GM19351 (cell line): Measurements from ENCODE around the gene ZSCAN5B.
"Not testable (repeated sequence)": the region's sequence is repeated elsewhere in the genome, so short reads cannot be mapped to it uniquely, and the experiment has no call there.

Experiments
- ATAC-seq: cut with Tn5 transposase; IDR thresholded peaks from one replicate; pipeline ENCODE4 v1.9.1; 2021; ENCODE audit warnings: mild to moderate bottlenecking, moderate library complexity; ENCODE audit not compliant: unreplicated experiment

Gene ZSCAN5B

DNA sequence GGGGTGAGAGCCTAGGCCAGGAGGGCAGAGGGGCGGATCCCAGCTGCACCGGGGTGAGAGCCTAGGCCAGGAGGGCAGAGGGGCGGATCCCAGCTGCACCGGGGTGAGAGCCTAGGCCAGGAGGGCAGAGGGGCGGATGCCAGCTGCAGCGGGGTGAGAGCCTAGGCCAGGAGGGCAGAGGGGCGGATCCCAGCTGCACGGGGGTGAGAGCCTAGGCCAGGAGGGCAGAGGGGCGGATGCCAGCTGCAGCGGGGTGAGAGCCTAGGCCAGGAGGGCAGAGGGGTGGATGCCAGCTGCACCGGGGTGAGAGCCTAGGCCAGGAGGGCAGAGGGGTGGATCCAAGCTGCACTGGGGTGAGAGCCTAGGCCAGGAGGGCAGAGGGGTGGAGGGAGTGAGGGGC is 21.3 kb downstream of the ZSCAN5B start:
- not testable (repeated sequence) for ATAC-seq

DNA sequence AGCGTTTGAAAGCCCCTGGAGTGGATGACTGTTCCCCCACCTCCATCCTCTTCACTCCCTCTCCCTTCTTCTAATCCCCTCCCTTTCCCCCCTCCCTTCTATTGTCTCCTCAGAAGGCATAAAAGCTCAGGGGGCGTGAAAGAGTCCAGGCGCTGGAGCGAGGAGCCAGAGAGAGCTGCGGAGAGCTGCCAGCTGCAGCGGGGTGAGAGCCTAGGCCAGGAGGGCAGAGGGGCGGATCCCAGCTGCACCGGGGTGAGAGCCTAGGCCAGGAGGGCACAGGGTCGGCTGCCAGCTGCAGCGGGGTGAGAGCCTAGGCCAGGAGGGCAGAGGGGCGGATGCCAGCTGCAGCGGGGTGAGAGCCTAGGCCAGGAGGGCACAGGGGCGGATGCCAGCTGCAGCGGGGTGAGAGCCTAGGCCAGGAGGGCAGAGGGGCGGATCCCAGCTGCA is 21.7 kb downstream of the ZSCAN5B start, which contains the start of gene GALP:
GALP (plus strand) TSS at position 148 of the 447 bp plus-strand sequence. CDS start 1,101 bp downstream, outside the sequence.
- ATAC-seq, result not testable (repeated sequence)

DNA sequence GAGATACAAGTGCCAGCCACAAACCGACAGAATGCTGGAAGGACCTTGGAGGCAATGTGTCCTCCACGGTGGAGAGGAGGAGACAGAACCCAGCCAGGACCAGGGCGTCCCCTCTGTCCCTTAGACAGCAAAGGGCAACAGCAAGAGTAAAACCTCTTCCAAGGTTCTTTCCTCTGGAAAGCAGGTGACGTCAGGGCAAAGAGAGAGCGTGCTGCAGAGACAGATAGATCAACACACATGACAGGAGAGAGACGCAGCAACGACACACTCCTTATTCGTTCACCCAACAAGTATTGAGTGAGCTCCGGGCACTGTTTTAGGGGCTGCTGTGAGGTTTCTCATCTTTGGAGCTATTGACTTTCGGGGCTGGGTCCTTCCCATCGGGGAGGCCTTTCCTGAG is 23.0 kb downstream of the ZSCAN5B start:
- no peak for ATAC-seq

DNA sequence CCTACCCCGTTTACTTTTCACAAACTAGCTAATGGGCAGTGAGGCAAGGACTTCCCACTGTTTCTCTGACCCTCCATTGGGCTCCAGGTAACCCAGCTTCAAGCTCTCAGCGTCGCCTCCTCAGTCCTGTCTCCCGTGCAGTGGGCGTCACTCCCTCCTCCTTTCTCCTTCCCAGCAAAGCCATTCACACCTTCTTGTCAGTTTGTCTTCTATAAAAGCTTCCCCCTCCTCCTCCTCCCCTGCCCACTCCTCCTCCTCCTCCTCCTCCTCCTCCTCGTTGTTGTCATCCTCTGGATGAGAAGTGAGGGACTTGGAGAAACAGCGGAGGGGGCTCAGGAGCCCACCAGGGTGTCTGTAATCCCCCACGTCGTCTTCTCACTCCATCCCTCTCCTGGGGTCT is 23.5 kb downstream of the ZSCAN5B start:
- ATAC-seq, result no peak

DNA sequence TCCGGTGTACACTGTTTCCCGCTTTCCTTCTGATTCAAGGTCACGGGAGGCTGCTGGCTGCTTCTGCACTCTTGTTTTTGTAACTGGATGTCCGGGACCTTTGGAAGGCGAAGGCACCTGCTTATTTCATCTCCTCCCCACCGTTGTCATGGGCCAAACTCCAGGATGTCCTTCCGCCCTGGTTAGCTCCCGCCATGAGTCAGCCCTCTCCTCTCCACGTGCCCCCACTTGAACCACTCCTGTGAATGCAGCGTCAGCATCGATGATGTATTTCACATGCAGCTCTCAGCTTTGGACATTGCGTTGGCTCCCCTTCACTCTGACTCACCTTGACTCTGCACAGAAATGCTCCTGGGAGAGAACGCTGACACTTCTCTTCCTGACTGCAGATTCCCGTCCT is 27.3 kb downstream of the ZSCAN5B start:
- ATAC-seq, result no peak

DNA sequence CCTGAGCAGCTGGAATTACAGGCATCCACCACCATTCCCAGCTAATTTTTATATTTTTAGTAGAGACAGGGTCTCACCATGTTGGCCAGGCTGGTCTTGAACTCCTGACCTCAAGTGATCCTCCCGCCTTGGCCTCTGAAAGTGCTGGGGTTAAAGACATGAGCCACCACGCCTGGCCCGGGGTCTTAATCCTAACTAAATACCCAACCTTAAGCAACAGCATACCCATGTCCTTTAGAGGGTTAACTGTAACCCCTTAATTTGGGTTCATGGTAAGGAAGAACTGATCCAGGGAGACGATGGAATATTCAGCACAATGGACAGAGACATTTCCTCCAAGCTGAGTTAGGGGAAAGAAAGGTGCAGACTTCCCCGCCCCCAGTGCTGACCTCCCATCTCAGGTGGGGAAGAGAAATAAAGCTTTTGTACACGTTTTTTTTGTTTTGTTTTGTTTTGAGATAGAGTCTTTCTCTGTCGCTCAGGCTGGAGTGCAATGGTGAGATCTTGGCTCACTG is 30.5 kb downstream of the ZSCAN5B start:
- ATAC-seq, result no peak

DNA sequence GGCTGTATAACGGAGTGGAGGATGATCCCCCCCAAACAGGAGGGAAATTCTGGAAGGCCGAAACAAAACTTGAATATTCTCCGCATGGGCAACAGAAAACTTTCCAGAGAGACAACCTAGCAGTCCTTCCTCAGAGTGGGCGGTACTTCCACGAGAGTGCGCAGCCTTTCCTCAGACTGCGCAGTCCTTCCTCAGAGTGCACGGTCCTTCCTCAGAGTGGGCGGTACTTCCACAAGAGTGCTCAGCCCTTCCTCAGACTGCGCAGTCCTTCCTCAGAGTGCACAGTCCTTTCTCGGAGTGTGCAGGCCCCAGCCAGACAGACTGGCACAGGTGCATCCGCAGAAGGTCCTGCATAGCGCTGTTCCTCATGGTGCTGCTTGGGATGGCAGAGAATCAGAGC is 34.5 kb downstream of the ZSCAN5B start:
- ATAC-seq, result no peak

DNA sequence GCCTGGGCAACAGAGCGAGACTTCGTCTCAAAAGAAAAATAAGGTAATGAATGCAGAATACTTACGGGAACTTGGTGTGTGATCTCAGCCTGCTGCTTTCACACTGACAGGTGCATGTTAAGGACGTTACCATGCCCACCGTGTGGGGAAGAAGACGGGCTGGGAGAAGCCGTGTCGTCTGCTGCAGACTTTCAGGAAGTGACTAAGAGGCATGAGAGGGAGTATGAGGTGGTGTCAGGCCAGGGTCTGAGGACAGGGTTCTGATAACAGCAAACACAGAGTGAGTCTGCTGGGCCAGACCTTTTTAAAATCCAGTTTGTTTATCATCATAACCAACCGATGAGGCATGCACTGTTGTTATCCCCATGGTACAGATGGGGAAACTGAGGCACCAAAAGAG is 35.3 kb downstream of the ZSCAN5B start:
- ATAC-seq, result no peak

DNA sequence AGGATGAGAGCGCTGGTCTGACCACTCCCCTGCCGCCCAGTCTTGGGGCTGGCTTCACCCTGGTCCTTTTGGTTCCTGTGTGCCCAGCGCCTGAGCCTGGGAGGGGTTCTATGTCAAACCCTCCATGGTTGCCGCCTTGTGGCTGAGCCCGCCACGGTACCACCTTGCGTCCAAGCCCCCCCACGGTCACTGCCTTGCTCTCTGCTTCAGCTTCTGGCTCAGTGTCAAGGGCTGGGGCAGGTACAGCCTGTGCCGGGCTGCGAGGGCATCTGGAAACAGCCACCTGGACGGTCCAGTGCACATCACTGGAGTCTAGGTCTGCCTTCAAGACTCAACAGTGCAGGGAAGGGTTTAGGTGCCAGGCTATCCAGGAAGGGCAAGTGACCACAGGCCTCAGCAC is 36.0 kb downstream of the ZSCAN5B start:
- ATAC-seq, result no peak

DNA sequence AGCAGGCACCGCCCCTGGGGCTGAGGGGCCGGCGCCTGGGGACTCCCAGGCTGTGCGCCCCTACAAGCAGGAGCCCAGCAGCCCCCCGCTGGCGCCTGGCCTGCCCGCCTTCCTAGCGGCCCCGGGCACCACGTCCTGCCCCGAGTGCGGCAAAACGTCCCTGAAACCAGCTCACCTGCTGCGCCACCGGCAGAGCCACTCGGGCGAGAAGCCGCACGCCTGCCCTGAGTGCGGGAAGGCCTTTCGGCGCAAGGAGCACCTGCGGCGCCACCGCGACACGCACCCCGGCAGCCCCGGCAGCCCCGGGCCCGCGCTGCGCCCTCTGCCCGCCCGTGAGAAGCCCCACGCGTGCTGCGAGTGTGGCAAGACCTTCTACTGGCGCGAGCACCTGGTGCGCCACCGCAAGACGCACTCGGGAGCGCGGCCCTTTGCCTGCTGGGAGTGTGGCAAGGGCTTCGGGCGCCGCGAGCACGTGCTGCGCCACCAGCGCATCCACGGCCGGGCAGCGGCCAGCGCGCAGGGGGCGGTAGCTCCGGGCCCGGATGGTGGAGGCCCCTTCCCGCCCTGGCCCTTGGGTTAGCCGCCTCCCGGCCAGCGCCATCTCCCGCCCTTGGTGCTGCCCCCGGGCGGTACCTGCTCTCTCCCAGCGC is 37.8 kb downstream of the ZSCAN5B start:
- ATAC-seq, result no peak

DNA sequence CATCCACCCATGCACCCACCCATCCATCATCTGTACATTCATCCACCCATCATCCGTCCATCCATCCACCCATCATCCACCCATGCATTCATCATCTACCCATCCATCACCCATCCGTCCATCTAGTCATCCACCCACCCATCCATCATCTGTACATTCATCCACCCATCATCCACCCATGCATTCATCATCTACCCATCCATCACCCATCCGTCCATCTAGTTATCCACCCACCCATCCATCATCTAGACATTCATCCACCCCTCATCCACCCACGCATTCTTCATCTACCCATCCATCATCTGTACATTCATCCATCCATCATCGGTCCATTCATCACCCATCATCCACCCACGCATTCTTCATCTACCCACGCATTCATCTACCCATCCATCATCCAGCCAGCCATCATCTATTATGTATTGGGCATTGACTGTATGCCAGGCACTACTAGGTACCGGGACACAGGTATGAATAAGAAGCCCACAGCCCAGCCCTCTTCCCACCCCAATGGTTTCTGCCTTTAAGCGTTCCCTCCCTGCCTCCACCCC is 38.5 kb downstream of the ZSCAN5B start:
- ATAC-seq, result no peak

DNA sequence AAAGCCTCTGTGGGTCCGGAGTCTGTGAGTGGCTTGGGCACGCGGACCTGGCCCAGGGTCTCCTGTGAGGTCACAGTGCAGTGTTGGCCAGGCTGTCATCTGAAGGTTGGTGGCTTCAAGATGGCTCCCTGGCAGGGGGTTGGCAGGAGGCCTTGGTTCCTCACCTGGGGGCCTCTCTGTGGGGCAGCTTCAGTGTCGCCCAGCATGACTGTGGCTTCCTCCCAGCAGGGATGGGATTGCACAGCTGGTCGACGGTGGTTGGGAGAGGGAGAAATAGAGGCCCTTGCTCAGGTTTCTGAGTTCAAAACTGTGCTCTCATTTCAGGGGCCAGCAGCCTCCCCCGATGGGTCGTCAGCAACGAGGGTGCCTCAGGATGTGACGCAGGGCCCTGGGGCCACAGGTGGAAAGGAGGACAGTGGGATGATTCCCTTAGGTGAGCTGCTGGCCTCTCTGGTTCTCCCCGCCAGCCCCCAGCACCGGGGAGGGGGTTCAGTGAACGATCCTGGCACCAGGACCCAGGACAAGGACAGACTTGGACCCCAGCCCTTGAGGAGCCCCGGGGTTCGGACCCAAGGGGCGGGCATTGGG is 39.3 kb downstream of the ZSCAN5B start:
- no peak for ATAC-seq

DNA sequence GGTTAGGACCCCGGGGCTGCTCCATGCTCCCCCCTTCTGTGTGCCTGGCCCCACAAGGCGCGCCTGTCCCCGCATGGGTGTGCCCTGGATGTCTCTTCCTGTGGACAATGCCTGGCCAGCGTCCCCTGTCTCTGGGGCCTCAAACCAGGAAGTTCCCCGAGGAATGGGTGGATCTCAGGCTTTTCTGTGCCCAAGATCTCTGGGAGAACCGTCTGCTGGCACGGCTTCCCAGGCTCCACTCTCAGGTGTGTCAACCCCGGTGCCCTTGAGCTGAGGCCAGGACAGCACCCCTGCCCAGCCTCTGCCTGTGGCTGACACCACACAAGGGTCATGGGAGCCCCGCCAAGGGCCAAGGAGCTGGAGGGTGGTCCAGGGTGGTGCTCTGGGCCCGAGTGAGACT is 40.8 kb downstream of the ZSCAN5B start:
- ATAC-seq, result no peak

DNA sequence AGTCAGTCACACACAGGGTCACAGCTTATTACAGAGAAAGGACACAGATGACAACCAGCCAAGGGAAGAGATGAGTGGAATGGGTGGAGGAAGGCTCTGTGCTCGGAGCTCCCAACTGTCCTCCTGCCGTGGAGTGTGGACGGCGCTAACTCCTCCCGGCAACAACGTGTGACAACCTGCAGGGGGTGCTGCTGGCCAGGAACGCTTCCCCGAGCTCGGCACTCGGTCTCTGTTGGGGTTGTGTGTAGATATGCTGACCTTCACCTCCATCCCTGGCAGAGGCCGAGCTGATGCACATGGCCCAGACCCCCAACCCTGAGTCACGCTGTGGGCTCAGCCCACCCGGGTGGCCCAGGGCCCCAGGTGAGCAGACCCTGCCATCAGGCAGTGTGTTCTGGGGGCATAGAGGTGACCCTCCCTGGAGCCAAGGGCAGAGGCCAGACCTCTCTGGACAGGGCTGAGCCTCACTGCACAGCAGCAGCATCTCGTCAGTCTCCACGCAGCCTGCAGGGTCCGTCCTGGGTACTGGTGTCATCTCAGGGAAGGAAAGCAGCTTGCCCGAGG is 42.4 kb downstream of the ZSCAN5B start:
- ATAC-seq, result no peak

DNA sequence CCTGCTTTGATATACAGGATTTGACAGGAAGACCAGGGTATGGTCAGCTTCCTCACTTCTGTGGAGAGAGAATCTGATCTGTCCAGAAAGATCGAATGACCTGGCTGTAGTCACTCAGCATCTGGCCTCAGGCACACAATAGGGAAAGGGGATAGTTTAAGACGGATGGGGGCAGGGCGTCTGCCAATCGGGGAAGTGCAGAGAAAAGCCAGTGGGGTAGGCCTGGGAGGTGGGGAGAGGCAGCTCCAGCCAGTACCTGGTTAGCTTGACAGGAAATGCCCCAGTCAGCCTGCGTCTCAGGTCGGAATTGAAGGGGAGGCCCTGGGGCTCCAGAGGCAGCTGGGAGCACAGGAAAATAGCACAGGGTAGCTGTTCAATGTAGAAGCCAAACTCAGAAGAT is 44.1 kb downstream of the ZSCAN5B start:
- ATAC-seq, result no peak

DNA sequence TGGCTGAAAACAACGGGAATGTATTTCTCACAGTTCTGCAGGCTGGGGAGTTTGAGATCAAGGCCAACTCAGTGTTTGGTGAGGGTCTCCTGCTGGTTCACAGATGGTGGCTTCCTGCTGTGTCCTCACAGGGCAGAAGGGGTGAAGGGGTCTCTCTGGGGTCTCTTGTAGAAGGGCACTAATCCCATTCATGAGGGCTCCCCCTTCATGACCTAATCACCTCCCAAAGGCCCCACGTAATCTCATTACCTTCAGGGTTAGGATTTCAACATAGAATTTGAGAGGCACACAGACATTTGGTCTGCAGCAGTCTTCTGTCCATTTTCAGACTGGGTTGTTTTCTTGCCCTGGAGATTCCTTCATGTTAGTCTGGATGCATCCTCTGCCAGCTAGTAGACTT is 44.9 kb downstream of the ZSCAN5B start:
- no peak for ATAC-seq

DNA sequence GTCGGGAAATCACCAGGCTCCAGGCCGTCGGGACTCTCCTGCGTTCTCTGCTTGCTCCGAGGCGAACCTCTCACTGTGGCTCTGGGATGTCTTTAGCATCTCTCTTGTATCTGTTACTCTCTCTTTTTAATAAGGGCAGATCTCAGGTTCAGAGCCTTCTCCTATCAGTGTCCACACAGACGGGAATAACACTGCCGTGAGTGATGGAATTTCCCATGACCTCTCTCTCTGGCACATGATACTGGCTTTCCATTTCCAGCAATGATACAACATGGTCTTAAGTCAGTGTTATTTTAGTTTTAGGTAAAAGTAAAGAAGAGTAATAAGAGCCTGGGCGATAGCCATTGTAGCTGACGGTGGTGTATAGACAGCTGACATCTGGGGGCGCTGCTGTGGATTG is 47.2 kb downstream of the ZSCAN5B start:
- ATAC-seq, result no peak

DNA sequence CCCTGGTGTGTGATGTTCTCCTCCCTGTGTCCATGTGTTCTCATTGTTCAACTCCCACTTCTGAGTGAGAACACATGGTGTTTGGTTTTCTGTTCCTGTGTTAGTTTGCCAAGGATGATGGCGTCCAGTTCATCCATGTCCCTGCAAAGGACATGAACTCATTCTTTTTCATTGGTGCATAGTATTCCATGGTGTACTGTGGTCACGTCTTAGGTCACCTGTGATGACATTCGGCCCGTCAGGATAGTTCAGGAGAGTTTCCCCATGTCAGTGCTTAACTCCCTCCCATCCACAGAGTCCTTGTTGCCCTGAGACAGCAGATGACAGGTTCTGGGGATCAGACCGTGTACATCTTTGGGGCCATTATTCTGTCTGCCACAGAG is 47.9 kb downstream of the ZSCAN5B start:
- ATAC-seq, result no peak

DNA sequence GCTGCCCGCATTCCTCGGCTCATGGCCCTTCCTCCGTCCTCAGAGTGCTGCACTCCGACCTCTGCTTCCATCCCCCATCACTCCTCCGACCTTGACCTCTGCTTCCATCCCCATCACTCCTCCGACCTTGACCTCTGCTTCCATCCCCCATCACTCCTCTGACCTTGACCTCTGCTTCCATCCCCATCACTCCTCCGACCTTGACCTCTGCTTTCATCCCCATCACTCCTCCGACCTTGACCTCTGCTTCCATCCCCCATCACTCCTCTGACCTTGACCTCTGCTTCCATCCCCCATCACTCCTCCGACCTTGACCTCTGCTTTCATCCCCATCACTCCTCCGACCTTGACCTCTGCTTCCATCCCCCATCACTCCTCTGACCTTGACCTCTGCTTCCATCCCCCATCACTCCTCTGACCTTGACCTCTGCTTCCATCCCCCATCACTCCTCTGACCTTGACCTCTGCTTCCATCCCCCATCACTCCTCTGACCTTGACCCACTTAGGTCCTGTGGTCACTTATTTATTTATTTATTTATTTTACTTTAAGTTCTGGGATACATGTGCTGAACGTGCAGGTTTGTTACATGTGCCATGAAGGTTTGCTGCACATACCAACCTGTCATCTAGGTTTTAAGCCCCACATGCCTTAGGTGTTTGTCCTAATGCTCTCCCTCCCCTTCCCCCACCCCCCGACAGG is 48.5 kb downstream of the ZSCAN5B start:
- ATAC-seq, result not testable (repeated sequence)

DNA sequence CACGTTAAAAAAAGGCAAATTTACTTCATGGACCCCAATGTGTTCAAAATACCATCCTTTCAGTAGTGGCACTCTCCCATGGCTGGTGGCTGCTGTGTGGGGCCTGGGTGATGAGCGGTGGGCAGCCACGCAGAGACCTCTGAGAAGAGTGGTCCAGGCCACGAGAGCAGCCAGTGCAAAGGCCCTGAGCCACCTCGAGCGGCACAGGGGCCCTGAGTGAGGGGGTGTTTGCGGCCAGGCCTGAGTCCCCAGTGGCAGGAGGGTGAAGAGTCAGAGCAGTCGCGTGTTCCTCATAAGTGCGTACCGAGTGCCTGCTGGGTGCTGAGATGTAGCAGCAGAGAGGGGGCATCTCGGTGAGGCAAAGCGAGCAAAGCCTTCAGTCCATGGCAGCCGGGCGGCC is 49.5 kb downstream of the ZSCAN5B start:
- ATAC-seq, result no peak

DNA sequence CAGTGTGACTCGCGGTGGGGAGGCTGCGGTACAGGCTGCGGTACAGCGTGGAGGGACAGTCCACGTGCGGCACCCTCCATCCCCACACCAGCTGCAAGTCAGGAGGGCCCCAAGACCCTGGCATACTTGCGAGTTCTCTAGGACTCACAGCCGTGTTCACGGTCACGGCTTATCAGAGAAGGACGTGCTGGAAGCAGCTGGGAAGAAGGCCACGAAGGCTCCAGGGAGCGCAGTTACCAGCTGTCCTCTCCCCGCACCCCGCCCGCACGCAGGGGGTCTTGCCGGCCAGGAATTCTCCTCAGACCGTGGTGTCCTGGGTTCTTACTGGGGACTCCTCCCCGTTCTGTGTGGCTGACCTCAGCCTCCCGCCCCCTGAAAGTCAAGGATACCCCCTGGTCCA is 50.3 kb downstream of the ZSCAN5B start:
- no peak for ATAC-seq
